COLO668 (cell line): ENCODE measurements around the gene HSFX1.
"Not testable (repeated sequence)": the region's sequence is repeated elsewhere in the genome, so short reads cannot be mapped to it uniquely, and the experiment has no call there.

Experiments used
- DNase-seq: peaks from one replicate; lab custom pipeline; 2025; ENCODE audit not compliant: unreplicated experiment; lab: John Stamatoyannopoulos, UW

HSFX1 gene

GRCh38 chrX:149773768-149774167, at the start of gene HSFX1:
Gene HSFX1 (plus strand): TSS chrX:149774068. CDS start chrX:149774682, 614 bp downstream.
- DNase-seq: not testable (repeated sequence)

DNA sequence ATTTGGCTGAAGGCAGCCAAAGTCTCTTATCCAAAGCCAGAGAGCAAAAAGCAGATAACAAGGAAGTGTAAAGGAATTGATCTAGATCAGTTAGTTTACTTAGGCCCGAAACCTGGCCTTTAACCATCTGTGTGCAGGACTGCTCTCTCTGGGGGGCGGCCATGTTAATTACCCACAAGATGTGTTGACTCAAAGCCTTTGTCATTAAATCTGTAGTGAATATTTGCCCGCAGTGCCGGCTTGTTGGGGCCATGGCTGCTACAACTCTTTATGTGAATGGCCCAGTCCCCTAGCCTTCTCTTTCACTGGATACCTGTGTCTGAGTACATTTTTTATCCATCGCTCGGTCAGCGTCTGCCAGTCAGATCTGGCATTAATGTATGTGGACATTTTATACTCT, 46.6 kb upstream of the HSFX1 start:
- not testable (repeated sequence) for DNase-seq

- DNase-seq: not testable (repeated sequence)
Measured at GRCh38 chrX:149742269-149742668, 31.6 kb upstream of the HSFX1 start.

DNA sequence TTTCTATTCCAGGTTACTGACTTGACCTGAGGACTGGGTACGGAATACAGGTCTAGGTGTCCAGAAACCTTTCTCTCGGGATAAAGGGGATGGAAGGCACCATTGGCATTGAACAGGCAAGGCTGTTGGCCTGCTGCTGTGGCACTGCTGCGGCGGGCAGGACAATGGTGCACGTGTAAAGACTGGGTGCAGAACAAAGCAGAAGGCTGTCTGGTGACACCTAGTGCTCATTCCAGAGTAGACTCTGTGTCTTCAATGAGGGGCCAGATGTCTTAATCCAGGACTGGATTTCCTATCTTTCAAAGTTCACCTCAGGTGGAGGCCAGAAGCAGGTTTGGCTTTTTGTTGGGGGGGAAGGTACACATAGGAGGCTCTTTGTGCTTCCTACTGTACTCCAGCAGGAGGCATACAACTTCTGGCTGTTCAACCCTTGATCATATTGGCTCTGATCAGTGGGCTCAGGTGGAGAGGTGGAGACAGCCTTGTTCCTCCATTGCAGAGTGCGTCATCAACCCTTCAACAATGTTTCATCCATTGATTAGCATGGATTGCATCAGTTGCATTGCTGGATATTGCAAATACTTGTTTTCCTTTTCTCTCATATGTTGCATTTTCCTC, 27.4 kb upstream of the HSFX1 start:
- DNase-seq: not testable (repeated sequence)

DNA sequence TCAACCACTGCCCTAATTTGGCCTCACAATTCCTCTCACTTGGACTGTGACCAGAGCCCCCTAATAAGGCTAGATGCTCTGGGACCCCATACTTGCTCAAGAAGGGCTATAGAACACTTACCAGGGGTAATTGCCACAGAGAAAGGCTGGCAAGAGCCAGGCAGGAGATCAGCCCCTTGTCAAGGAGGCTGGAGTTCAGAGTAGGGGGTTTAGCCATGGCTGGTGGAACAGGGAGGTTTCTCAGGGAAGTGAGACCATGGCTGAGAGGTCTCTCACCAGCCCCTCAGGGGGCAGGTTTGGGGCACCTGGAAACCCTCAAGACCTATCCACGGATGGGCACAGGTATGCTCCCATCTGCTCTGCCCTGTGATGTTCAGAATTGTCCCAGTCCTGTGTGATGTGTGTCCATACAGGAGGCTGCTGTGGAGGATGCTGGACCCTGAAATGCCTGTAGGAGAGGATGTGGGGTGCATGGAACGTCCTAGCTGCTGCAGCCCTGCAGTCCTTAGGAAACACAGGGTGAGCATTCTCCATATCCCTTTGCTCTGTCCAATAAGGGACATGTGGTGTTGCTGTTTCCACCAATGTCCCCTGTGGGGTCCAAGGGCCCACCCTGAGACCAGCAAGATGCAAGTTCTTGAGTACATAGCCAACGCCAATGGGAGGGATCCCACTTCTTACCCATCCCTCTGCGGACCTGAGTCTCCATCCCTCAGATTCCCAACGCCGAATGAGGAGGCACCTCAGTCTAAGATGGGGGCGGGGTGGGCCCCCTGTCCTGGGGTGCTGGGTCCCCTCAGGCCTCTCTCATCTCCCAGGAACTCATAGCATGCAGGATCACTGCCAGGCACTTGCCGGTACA, 16.4 kb upstream of the HSFX1 start:
- DNase-seq: no peak

DNA sequence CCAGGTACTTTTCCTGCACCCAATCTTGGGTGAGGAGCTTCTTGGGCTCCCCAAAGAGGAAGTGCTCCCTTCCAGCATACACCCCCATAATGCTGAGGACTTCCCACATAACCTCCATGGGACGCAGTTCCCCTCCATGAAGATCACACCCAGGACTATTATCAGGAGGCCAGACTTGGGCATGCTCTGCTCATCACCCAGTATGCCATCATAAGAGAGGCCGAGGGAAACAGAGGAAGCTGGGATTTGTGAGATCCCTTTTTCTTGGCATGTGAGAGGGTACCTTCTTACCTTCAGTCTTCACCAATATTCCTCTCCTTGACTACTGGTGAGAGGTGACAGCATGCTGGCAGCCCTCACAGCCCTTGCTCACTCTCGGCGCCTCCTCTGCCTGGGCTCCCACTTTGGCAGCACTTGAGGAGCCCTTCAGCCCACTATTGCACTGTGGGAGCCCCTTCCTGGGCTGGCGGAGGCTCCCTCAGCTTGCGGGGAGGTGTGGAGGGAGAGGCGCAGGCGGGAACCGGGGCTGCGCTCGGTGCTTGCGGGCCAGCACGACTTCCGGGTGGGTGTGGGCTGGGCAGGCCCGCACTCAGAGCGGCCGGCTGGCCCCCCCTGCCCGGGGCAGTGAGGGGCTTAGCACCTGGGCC, 15.7 kb upstream of the HSFX1 start:
- no peak for DNase-seq

DNA sequence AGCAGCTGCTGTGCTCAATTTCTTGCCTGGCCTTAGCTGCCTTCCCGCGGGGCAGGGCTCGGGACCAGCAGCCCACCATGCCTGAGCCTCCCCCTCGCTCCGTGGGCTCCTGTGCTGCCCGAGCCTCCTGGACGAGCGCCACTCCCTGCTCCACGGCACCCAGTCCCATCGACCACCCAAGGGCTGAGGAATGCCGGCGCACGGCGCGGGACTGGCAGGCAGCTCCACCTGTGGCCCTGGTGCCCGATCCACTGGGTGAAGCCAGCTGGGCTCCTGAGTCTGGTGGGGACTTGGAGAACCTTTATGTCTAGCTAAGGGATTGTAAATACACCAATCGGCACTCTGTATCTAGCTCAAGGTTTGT, 15.2 kb upstream of the HSFX1 start:
- DNase-seq: not testable (repeated sequence)

DNA sequence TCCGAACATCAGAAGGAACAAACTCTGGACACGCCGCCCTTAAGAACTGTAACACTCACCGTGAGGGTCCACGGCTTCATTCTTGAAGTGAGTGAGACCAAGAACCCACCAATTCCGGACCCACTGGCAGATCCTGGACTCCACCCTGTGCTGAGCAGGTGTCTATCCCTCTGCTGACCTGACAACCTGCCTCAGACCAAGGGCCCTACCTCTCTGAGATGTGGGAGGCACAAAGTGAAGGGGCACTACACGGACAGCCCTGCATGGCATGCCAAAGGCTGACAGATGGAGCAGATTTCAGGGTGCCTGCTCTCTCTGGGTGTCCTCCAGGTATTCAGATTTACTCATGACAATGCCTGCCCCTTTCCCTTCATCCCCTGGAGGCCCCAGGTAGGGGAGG, 14.0 kb upstream of the HSFX1 start:
- DNase-seq: no peak

- DNase-seq: no peak
Measured at GRCh38 chrX:149760965-149761364, 12.9 kb upstream of the HSFX1 start.

GRCh38 chrX:149761858-149762674, 11.8 kb upstream of the HSFX1 start:
- DNase-seq: not testable (repeated sequence)

DNA sequence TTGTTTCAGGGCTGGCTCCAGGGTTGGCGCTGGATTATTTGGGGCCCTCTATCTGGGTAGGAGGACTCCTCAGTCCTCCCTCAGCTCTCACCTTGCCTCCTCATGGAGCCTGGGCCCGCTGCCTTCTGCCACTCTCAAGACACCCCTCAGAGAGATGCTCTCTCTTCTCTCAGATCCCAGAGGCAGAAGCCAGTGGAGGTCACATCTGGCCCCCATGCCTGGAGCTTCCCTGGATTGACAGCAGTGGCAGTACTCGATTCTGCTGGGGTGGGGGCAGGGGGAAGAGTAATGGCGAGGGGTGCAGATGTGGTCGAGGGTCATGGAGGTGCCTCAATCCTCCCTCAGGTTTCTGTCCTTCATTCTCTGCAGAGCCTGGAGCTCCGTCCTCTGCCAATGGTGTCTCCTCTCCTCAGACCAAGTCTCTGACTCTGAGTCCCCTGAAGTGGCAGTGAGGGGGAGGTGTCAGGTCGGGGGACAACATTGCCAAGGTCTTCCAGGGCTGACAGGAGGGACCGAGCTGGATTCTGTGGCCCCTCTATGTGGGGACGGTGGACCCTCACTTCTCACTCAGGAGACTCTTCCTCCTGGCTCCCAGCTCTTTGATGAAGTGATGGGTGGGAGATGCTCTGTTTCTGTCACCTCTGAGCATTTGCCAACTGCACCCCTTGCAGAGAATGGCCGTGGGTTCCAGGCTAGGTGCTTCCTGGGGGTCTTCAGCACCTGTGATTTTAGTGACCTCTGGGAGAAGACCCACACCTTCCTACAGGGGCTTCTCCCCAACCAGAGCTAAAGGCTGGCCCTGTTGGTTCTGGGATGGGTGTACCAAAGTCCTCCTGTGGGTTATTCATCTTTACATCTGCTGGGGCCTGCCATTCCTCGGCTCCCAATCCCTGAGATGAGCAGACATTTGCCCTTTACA, 10.9 kb upstream of the HSFX1 start:
- no peak for DNase-seq

GRCh38 chrX:149770344-149770743, 3.5 kb upstream of the HSFX1 start:
- not testable (repeated sequence) for DNase-seq

- DNase-seq: not testable (repeated sequence)
Measured at GRCh38 chrX:149773026-149773425, 842 bp upstream of the HSFX1 start.

DNA sequence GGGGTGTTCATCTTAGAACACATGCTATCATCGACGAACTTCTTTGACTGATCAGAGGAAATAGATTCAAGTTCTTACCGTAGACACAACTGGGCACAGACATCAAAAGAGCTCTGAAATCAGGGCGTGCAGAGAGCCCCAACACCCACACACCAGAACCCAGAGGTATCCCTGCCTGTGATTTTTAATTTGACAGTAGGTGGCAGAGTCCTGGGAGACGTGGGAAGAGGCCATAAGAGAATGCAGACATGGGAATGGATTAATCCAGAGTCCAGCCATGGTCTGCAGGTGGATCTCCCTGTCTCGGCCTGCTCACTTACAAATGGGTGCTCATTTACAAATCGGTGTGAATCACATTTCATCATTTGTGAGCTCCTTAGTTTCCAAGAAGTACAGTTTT, 4.1 kb downstream of the HSFX1 start:
- not testable (repeated sequence) for DNase-seq

GRCh38 chrX:149781727-149782126, 7.9 kb downstream of the HSFX1 start, which contains the start of gene MAGEA9:
Gene MAGEA9 (plus strand): TSS chrX:149781930. CDS start chrX:149786211, 4,281 bp downstream.
- DNase-seq: not testable (repeated sequence)

- not testable (repeated sequence) for DNase-seq
Measured at GRCh38 chrX:149795531-149795930, 21.7 kb downstream of the HSFX1 start.

GRCh38 chrX:149799095-149799714, 25.3 kb downstream of the HSFX1 start:
- DNase-seq: no peak

GRCh38 chrX:149799938-149800337, 26.1 kb downstream of the HSFX1 start:
- peak; percentile 11 for DNase-seq

GRCh38 chrX:149803458-149804062, 29.7 kb downstream of the HSFX1 start:
- no peak for DNase-seq
